H1 (cell line): ENCODE results near the gene NEDD1. TPM values are rescaled to one million over a fixed set of nuclear protein-coding genes. Genes with fewer than 3 reads are reported as not detected.

Experiments
- CTCF ChIA-PET: fragments of 300-600 bp; sonication (Branson Sonifier 250); formaldehyde crosslinking; loops from one replicate; lab custom pipeline; 2021; ENCODE audit not compliant: partially characterized antibody; lab: Charles Lee
- POLR2A ChIA-PET: fragments of 300-600 bp; sonication (Branson Sonifier 250); formaldehyde crosslinking; loops from one replicate; lab custom pipeline; 2021; ENCODE audit warnings: inconsistent platforms; ENCODE audit not compliant: partially characterized antibody; lab: Charles Lee
- DNase-seq, 2 experiments: peaks; one replicate each; pipeline versions ENCODE4 v3.0.0 to v3.0.0-alpha.2; 2010 to 2022; ENCODE audit warnings: low spot score in 2 of 2, low read depth in 1 of 2, mixed read lengths in 1 of 2
- FAIRE-seq: peaks from 2 replicates; lab custom pipeline; 2011; peaks lifted over from hg19 to GRCh38; lab: Jason Lieb, UNC
- H2AFZ ChIP-seq: 2 replicates; pipeline ENCODE4 v1.8.1; 2012; ENCODE audit warnings: low read length, inconsistent platforms
- H2AK5ac ChIP-seq: 2 replicates; pipeline ENCODE4 v1.6.1; 2013; ENCODE audit warnings: low read depth, low read length
- H2BK120ac ChIP-seq: replicated peaks from 2 replicates; pipeline ENCODE3; 2013; ENCODE audit warnings: low read depth, low read length, inconsistent platforms
- H2BK12ac ChIP-seq: 2 replicates; pipeline ENCODE4 v1.6.1; 2013; ENCODE audit warnings: low read depth, low read length
- H2BK15ac ChIP-seq: 2 replicates; pipeline ENCODE4 v1.6.1; 2013; ENCODE audit warnings: low read length
- H2BK20ac ChIP-seq: 2 replicates; pipeline ENCODE4 v1.6.1; 2013; ENCODE audit warnings: low read length
- H2BK5ac ChIP-seq: 2 replicates; pipeline ENCODE4 v1.6.1; 2013; ENCODE audit warnings: low read depth, low read length
- H3K14ac ChIP-seq: 2 replicates; pipeline ENCODE4 v1.6.1; 2013; ENCODE audit warnings: inconsistent platforms; ENCODE audit not compliant: insufficient read length
- H3K18ac ChIP-seq: 2 replicates; pipeline ENCODE4 v1.6.1; 2013; ENCODE audit warnings: low read length; ENCODE audit errors: extremely low read depth
- H3K23ac ChIP-seq: 2 replicates; pipeline ENCODE4 v1.6.1; 2013; ENCODE audit warnings: inconsistent platforms; ENCODE audit not compliant: insufficient read length
- H3K23me2 ChIP-seq: 2 replicates; pipeline ENCODE4 v1.6.1; 2013; ENCODE audit warnings: low read depth, low read length
- H3K27ac ChIP-seq: 2 replicates; pipeline ENCODE4 v1.6.1; 2011; ENCODE audit warnings: low read depth, low read length, inconsistent platforms
- H3K27me3 ChIP-seq, 4 experiments: replicated peaks in 1 of 4; 1 replicate in 1 of 4; 2 replicates in 3 of 4; pipeline versions ENCODE4 v1.6.1 to v1.8.1; 2011 to 2013; ENCODE audit warnings: low read length in 3 of 4, mild to moderate bottlenecking in 3 of 4, inconsistent platforms in 2 of 4, mixed read lengths in 2 of 4, moderate library complexity in 1 of 4; ENCODE audit not compliant: control insufficient read depth in 3 of 4, insufficient read depth in 3 of 4; ENCODE audit errors: extremely low read depth in 1 of 4
- H3K36me3 ChIP-seq, 4 experiments: 2 replicates each; pipeline versions ENCODE4 v1.6.1 to v1.8.1; 2011 to 2013; ENCODE audit warnings: mild to moderate bottlenecking in 4 of 4, low read length in 3 of 4, moderate library complexity in 2 of 4, control low read depth in 1 of 4, inconsistent platforms in 1 of 4; ENCODE audit not compliant: insufficient read depth in 4 of 4, control insufficient read depth in 2 of 4
- H3K4ac ChIP-seq: replicated peaks from 2 replicates; pipeline ENCODE3; 2013; ENCODE audit warnings: low read length, low read depth, mixed read lengths, inconsistent platforms; ENCODE audit not compliant: insufficient read length
- H3K4me1 ChIP-seq, 4 experiments: replicated peaks in 1 of 4; 1 replicate in 1 of 4; 2 replicates in 3 of 4; pipeline versions ENCODE4 v1.6.1 to v1.8.1; 2011 to 2013; ENCODE audit warnings: low read length in 3 of 4, inconsistent platforms in 2 of 4, mixed read lengths in 1 of 4; ENCODE audit not compliant: insufficient read depth in 4 of 4, control insufficient read depth in 3 of 4
- H3K4me2 ChIP-seq, 2 experiments: 2 replicates each; pipeline versions ENCODE4 v1.6.1 to v1.8.1; 2011 to 2013; ENCODE audit warnings: low read depth in 2 of 2, low read length in 2 of 2, control low read depth in 1 of 2, inconsistent platforms in 1 of 2, mild to moderate bottlenecking in 1 of 2; ENCODE audit not compliant: insufficient read depth in 1 of 2
- H3K4me3 ChIP-seq, 4 experiments: fragments of 200-600, 300-600 bp in 1 of 4; sonication (generic), shearing (Covaris generic), sonication (Bioruptor Twin) in 1 of 4; 2 replicates each; pipeline versions ENCODE4 v1.5.1 to v1.8.1; 2011 to 2016; ENCODE audit warnings: low read length in 4 of 4, low read depth in 3 of 4, control low read depth in 2 of 4, inconsistent platforms in 2 of 4, mild to moderate bottlenecking in 2 of 4, mixed read lengths in 1 of 4, moderate library complexity in 1 of 4; ENCODE audit not compliant: insufficient read depth in 2 of 4; ENCODE audit errors: extremely low read depth in 1 of 4
- H3K56ac ChIP-seq: replicated peaks from 2 replicates; pipeline ENCODE3; 2013; ENCODE audit warnings: low read depth, mild to moderate bottlenecking, mixed read lengths, low read length, inconsistent platforms; ENCODE audit not compliant: insufficient read length
- H3K79me1 ChIP-seq: 2 replicates; pipeline ENCODE4 v1.6.1; 2013; ENCODE audit warnings: low read depth, low read length, control low read depth
- H3K79me2 ChIP-seq, 2 experiments: 2 replicates each; pipeline versions ENCODE4 v1.6.1 to v1.8.1; 2012 to 2013; ENCODE audit warnings: low read length in 2 of 2, mild to moderate bottlenecking in 2 of 2, inconsistent platforms in 1 of 2; ENCODE audit not compliant: insufficient read depth in 2 of 2, control insufficient read depth in 1 of 2
- H3K9ac ChIP-seq, 4 experiments: replicated peaks in 1 of 4; 1 replicate in 1 of 4; 2 replicates in 3 of 4; pipeline versions ENCODE4 v1.6.1 to v1.8.1; 2011 to 2013; ENCODE audit warnings: low read depth in 3 of 4, low read length in 3 of 4, control low read depth in 2 of 4, mild to moderate bottlenecking in 2 of 4, moderate library complexity in 2 of 4, inconsistent platforms in 1 of 4; ENCODE audit errors: extremely low read depth in 1 of 4
- H3K9me3 ChIP-seq, 2 experiments: 2 replicates each; pipeline versions ENCODE4 v1.6.1 to v1.8.1; 2012 to 2013; ENCODE audit warnings: mild to moderate bottlenecking in 2 of 2, moderate library complexity in 2 of 2, control low read depth in 1 of 2, inconsistent platforms in 1 of 2, low read depth in 1 of 2, low read length in 1 of 2, mixed read lengths in 1 of 2; ENCODE audit not compliant: insufficient read depth in 2 of 2
- H4K20me1 ChIP-seq, 2 experiments: replicated peaks in 1 of 2; 2 replicates each; pipeline versions ENCODE3 to v1.8.1; 2011 to 2013; ENCODE audit warnings: inconsistent platforms in 2 of 2, low read length in 2 of 2, mild to moderate bottlenecking in 1 of 2; ENCODE audit not compliant: insufficient read depth in 2 of 2, control insufficient read depth in 1 of 2
- H4K5ac ChIP-seq: 2 replicates; pipeline ENCODE4 v1.6.1; 2013; ENCODE audit warnings: low read length, low read depth, mixed read lengths, inconsistent platforms; ENCODE audit not compliant: insufficient read length
- H4K8ac ChIP-seq: 2 replicates; pipeline ENCODE4 v1.8.0; 2013; ENCODE audit warnings: mild to moderate bottlenecking, moderate library complexity, low read length, inconsistent platforms; ENCODE audit not compliant: insufficient read depth; ENCODE audit errors: extremely low read depth
- H4K91ac ChIP-seq: replicated peaks from 2 replicates; pipeline ENCODE3; 2013; ENCODE audit warnings: low read length, mixed read lengths, inconsistent platforms; ENCODE audit not compliant: insufficient read length
- CEBPB ChIP-seq: IDR thresholded peaks from 2 replicates; pipeline ENCODE4 v1.6.1; 2012; ENCODE audit warnings: low read depth, low read length
- CHD1 ChIP-seq: IDR thresholded peaks from 2 replicates; pipeline ENCODE4 v1.6.1; 2012; ENCODE audit warnings: low read depth, low read length, improper control_type of control experiment
- HDAC6 ChIP-seq: IDR thresholded peaks from one replicate; pipeline ENCODE4 v1.7.1; 2012; ENCODE audit warnings: low read depth, mild to moderate bottlenecking, inconsistent platforms, low read length, moderate library complexity
- MAFK ChIP-seq: IDR thresholded peaks from 2 replicates; pipeline ENCODE4 v1.6.1; 2012; ENCODE audit warnings: low read depth, mild to moderate bottlenecking, improper control_type of control experiment, low read length
- POU5F1 ChIP-seq: IDR thresholded peaks from 2 replicates; pipeline ENCODE4 v1.6.1; 2011; ENCODE audit warnings: low read depth, mild to moderate bottlenecking, low read length, moderate library complexity
- SAP30 ChIP-seq: fragments of 300-600 bp; sonication (generic); IDR thresholded peaks from 2 replicates; pipeline ENCODE4 v1.7.1; 2012; ENCODE audit warnings: low read length, moderate library complexity, mild to moderate bottlenecking, inconsistent platforms; ENCODE audit not compliant: insufficient read depth, insufficient replicate concordance
- SP4 ChIP-seq: IDR thresholded peaks from 2 replicates; pipeline ENCODE4 v1.6.1; 2012; ENCODE audit warnings: low read length, inconsistent platforms
- SUZ12 ChIP-seq: fragments of 200-600 bp; sonication (generic); IDR thresholded peaks from 2 replicates; pipeline ENCODE4 v1.6.1; 2012; ENCODE audit warnings: mild to moderate bottlenecking, inconsistent platforms, low read length, moderate library complexity, mixed read lengths
- TAF7 ChIP-seq: optimal IDR thresholded peaks from 2 replicates; pipeline ENCODE3; 2011; ENCODE audit warnings: low read depth, mild to moderate bottlenecking, inconsistent platforms, low read length, moderate library complexity, borderline replicate concordance
- TBP ChIP-seq: IDR thresholded peaks from 2 replicates; pipeline ENCODE4 v1.6.1; 2011; ENCODE audit warnings: low read depth, low read length, improper control_type of control experiment
- TEAD4 ChIP-seq: IDR thresholded peaks from 2 replicates; pipeline ENCODE4 v1.6.1; 2012; ENCODE audit warnings: low read depth, low read length, inconsistent platforms, mixed read lengths
- WGBS, 2 experiments: shearing (Covaris generic) in 1 of 2; methylation state at CpG; one replicate each; pipeline versions ENCODE4 v1.1.6 to v1.1.7; 2013 to 2015; ENCODE audit warnings: low lambda C conversion rate in 2 of 2, mixed read lengths in 2 of 2, inconsistent platforms in 1 of 2, low coverage in 1 of 2, missing lambda C conversion rate in 1 of 2; ENCODE audit not compliant: insufficient replicate concordance in 2 of 2, insufficient coverage in 1 of 2, insufficient read length in 1 of 2; ENCODE audit errors: extremely low coverage in 1 of 2, missing lambda C conversion rate in 1 of 2; 5-methylcytosine and 5-hydroxymethylcytosine counted together
- polyA plus RNA-seq, 7 experiments: library from polyadenylated mRNA; depleted of rRNA in 3 of 7; stranded (reverse) in 5 of 7; unstranded in 2 of 7; fragments of >200 nt in 5 of 7; fragments of 200-250 nt in 2 of 7; gene quantifications; 1 replicate in 5 of 7; 2 replicates in 1 of 7; 4 replicates in 1 of 7; pipeline versions ENCODE4 v1.2.1 to v1.2.3, GENCODE V29; 2011 to 2013; ENCODE audit warnings: missing spikeins in 2 of 7, mixed read lengths in 2 of 7
- total RNA-seq: library from RNA; stranded (reverse); fragmentation: NEBNext Ultra II Directional; extraction: Animal tissue kit (Norgen Biotek cat#: 25700); gene quantifications from 2 replicates; pipeline ENCODE4 v1.2.1, GENCODE V29; 2021
- TF ChIP-seq, protein P1 (sequence below): IDR thresholded peaks from 2 replicates; pipeline ENCODE4 v1.6.1; 2011; ENCODE audit warnings: low read depth, mild to moderate bottlenecking, low read length; ENCODE audit not compliant: insufficient read depth

Gene NEDD1
- total and polyA plus RNA-seq, 2 of the 8 experiments (the other 6 are each of a cell fraction or from before 2014, with no cell fraction given) = 9.0 to 26.6 TPM

DNA sequence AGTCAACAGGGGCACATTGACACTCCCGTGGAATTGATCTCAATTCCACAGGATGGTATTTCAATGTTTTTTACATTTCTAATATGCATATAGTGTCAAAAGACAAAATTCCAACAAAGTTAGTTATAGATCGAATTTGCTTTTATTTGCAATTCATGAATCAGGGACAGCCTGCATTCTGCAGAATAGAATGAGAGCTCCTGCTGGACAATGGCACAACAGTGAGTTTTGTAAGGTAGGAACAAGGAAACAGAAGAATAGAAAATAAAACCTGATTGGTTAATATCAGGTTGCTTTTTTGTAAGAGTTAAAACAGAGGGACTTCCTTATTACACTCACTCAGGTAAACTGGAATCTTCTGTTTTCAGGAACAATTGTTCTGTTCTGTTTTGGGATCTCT lies 32.8 kb upstream of the NEDD1 start:
- Histone ChIP-seq H4K20me1 (no peaks in the 10 kb centered on the region), H3K18ac (no peak overlapping the region), H3K4ac (no peak overlapping the region), H2AFZ (no peak overlapping the region), H3K23me2 (no peaks in the 10 kb centered on the region), H3K79me2 (no peaks in the 10 kb centered on the region), H4K8ac (no peak overlapping the region), H4K5ac (no peak overlapping the region), H3K27ac (no peak overlapping the region), H3K27me3 (no peaks in the 10 kb centered on the region), H3K23ac (no peak overlapping the region), H3K9ac (no peak overlapping the region), H3K56ac (no peak overlapping the region), H2BK20ac (no peak overlapping the region), H2AK5ac (no peak overlapping the region), H2BK120ac (no peak overlapping the region), H3K79me1 (no peaks in the 10 kb centered on the region), H3K4me3 (no peak overlapping the region), H2BK15ac (no peak overlapping the region), H4K91ac (no peak overlapping the region), H3K9me3 (no peaks in the 10 kb centered on the region), H3K14ac (no peak overlapping the region), H3K4me2 (no peak overlapping the region), H3K4me1 (no peaks in the 10 kb centered on the region), H2BK12ac (no peak overlapping the region), H3K36me3 (no peaks in the 10 kb centered on the region), H2BK5ac (no peak overlapping the region)
- WGBS, 2 experiments = 88% methylated on average over 2 of the region's 2 CpGs; no CpG with 5 or more reads in 1 of the 2 experiments
- DNase-seq (no peak), FAIRE-seq (no peak)
- ChIA-PET POLR2A (no interaction called here), CTCF (interaction anchor here (1.4 kb wide), 1 partner anchor 9 kb away, joined by 3 read pairs; no protein-coding TSS in a partner anchor)
- TF ChIP-seq POU5F1 = no peak
- no peak for TF ChIP-seq CEBPB
- TF ChIP-seq SAP30 = no peak
- TF ChIP-seq MAFK = no peak
- TF ChIP-seq SP4 = no peak
- TF ChIP-seq CHD1 = no peak
- TF ChIP-seq HDAC6 = no peak
- TF ChIP-seq TBP = no peak
- TF ChIP-seq, protein P1, sequence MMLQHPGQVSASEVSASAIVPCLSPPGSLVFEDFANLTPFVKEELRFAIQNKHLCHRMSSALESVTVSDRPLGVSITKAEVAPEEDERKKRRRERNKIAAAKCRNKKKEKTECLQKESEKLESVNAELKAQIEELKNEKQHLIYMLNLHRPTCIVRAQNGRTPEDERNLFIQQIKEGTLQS = no peak
- TF ChIP-seq SUZ12 = no peak
- TF ChIP-seq TAF7 = no peak
- TF ChIP-seq TEAD4 = no peak
